ENCODE results near the gene MTFR1L.

- TF ChIP-seq ATF1 (CRISPR knock-in tag; IDR thresholded peaks at IDR 0.05) (no peak), CTCF (IDR thresholded peaks at IDR 0.05) (no peak), MXD4 (CRISPR knock-in tag; IDR thresholded peaks at IDR 0.05; ENCODE audit: borderline replicate concordance) (no peak), MAX (CRISPR knock-in tag; IDR thresholded peaks at IDR 0.05) (no peak), USF1 (CRISPR knock-in tag; IDR thresholded peaks at IDR 0.05) (no peak), USF2 (CRISPR knock-in tag; IDR thresholded peaks at IDR 0.05) (no peak), ZNF232 (CRISPR knock-in tag; IDR thresholded peaks at IDR 0.05) (no peak), ZNF138 (CRISPR knock-in tag; conservative IDR thresholded peaks at IDR 0.05) (no peak), JUN (CRISPR knock-in tag; IDR thresholded peaks at IDR 0.05) (no peak), TP53 (CRISPR knock-in tag; IDR thresholded peaks at IDR 0.05) (no peak), PRRX2 (CRISPR knock-in tag; IDR thresholded peaks at IDR 0.05) (no peak)
These were observed 39.2 kb upstream of the MTFR1L start for GRCh38 chr1:25780318-25781129.
